DOHH2 (cell line): ENCODE results near the gene PLEKHA3.

Experiments used
- CTCF ChIP-seq: fragments of 200-600 bp; sonication (generic); IDR thresholded peaks from one replicate; pipeline ENCODE4 v1.5.1; 2014; ENCODE audit warnings: antibody characterized with exemption, mild to moderate bottlenecking, low read depth, low read length; ENCODE audit not compliant: poor library complexity, severe bottlenecking
- EZH2phosphoT487 ChIP-seq: fragments of 200-600 bp; sonication (generic); IDR thresholded peaks from 2 replicates; pipeline ENCODE4 v1.6.1; 2017; ENCODE audit warnings: borderline replicate concordance, mild to moderate bottlenecking, antibody characterized with exemption, low read length, moderate library complexity, mixed read lengths

- TF ChIP-seq CTCF (no peak), EZH2phosphoT487 (no peak)
These were observed 15.8 kb downstream of the PLEKHA3 start for GRCh38 chr2:178496049-178496448.
